Activated gamma-delta T cell (primary cell): Measurements from ENCODE around the gene MESD.

Experiments used
- DNase-seq: peaks from one replicate; lab custom pipeline; 2025; lab: John Stamatoyannopoulos, UW

Gene MESD

GRCh38 chr15:80937718-80938117, 51.9 kb downstream of the MESD start:
- DNase-seq, result no peak

GRCh38 chr15:80936288-80937078, 53.1 kb downstream of the MESD start:
- DNase-seq, result no peak

- no peak for DNase-seq
Observed at GRCh38 chr15:80934761-80935221, 54.8 kb downstream of the MESD start.

GRCh38 chr15:80932989-80933388, 56.6 kb downstream of the MESD start:
- DNase-seq, result no peak

GRCh38 chr15:80932513-80932815, 57.2 kb downstream of the MESD start:
- DNase-seq, result no peak

- DNase-seq, result no peak
Observed at GRCh38 chr15:80931721-80932512, 57.7 kb downstream of the MESD start.

GRCh38 chr15:80931191-80931590, 58.4 kb downstream of the MESD start:
- DNase-seq, result no peak

GRCh38 chr15:80929689-80930088, 59.9 kb downstream of the MESD start:
- DNase-seq, result no peak

- DNase-seq, result no peak
Observed at GRCh38 chr15:80929225-80929624, 60.4 kb downstream of the MESD start.

- no peak for DNase-seq
Observed at GRCh38 chr15:80926126-80926525, 63.5 kb downstream of the MESD start.

GRCh38 chr15:80925597-80926059, 64.0 kb downstream of the MESD start:
- DNase-seq, result no peak

GRCh38 chr15:80924278-80924677, 65.3 kb downstream of the MESD start:
- no peak for DNase-seq

GRCh38 chr15:80923668-80924067, 66.0 kb downstream of the MESD start:
- DNase-seq, result no peak

GRCh38 chr15:80921736-80922410, 67.7 kb downstream of the MESD start:
- no peak for DNase-seq

- no peak for DNase-seq
Observed at GRCh38 chr15:80920271-80920699, 69.3 kb downstream of the MESD start.

GRCh38 chr15:80918196-80918783, 71.3 kb downstream of the MESD start:
- no peak for DNase-seq

- DNase-seq, result no peak
Observed at GRCh38 chr15:80916056-80916455, 73.6 kb downstream of the MESD start.

- DNase-seq, result no peak
Observed at GRCh38 chr15:80915472-80915871, 74.1 kb downstream of the MESD start.

GRCh38 chr15:80913541-80913940, 76.1 kb downstream of the MESD start:
- DNase-seq, result no peak

GRCh38 chr15:80912673-80913072, 76.9 kb downstream of the MESD start:
- DNase-seq, result no peak

- no peak for DNase-seq
Observed at GRCh38 chr15:80911821-80912220, 77.8 kb downstream of the MESD start.

GRCh38 chr15:80906159-80906766, 83.4 kb downstream of the MESD start:
- DNase-seq, result no peak
